IPS-15b (cell line): ENCODE results near the gene YEATS2.

Experiments used
- H3K27me3 ChIP-seq: one replicate; pipeline ENCODE4 v1.6.1; 2013; ENCODE audit warnings: low read length; ENCODE audit not compliant: control insufficient read depth, insufficient read depth
- H3K36me3 ChIP-seq: one replicate; pipeline ENCODE4 v1.6.1; 2013; ENCODE audit warnings: low read length; ENCODE audit not compliant: control insufficient read depth, insufficient read depth
- H3K4me1 ChIP-seq: one replicate; pipeline ENCODE4 v1.6.1; 2013; ENCODE audit warnings: mild to moderate bottlenecking, low read length; ENCODE audit not compliant: control insufficient read depth, insufficient read depth
- H3K4me3 ChIP-seq: one replicate; pipeline ENCODE4 v1.5.1; 2013; ENCODE audit warnings: low read depth, low read length
- H3K9ac ChIP-seq: one replicate; pipeline ENCODE4 v1.6.1; 2013; ENCODE audit warnings: low read depth, mild to moderate bottlenecking, low read length
- H3K9me3 ChIP-seq: one replicate; pipeline ENCODE4 v1.6.1; 2013; ENCODE audit warnings: mild to moderate bottlenecking, low read length; ENCODE audit not compliant: control insufficient read depth, insufficient read depth

YEATS2 gene

DNA sequence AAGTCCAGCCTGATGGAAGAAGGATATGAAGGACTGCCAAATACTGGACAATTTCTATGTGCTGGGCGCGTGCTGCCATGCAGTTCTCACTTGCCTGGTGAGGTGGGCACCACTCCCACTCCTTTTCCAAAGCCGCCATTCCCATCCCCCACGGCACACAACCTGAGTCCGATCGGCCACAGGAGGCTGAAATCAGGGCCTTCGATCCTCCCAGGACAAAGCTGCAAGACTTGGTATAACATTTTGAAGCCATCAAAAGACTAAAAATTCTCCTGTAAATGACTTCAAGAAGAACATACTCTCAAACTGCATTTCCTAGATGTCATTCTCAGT is 130.9 kb downstream of the YEATS2 start:
- Histone ChIP-seq H3K4me3 (no peak overlapping the region), H3K9ac (no peak overlapping the region), H3K27me3 (peaks cover 9% of the 10 kb centered on the region), H3K36me3 (peaks cover 18% of the 10 kb centered on the region), H3K9me3 (no peaks in the 10 kb centered on the region), H3K4me1 (peaks cover 3% of the 10 kb centered on the region)

DNA sequence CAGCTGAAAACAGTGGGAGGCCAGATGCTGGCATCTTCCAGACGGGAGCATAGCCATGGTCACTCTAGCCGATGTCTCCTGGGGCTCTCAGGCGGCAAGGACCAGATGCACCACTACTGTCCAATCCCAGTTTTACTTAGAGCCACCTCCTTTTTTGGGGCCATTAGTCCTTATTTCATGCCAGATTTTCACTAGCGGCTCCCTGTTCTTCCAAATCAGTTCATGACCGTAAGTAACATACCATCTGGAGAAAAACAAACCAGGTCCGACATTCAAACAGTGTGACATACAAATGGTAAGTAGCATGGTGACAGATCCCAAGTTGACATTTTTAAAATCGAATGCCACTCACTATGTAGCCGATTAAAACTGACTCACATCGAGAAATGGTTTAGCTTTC is 131.9 kb downstream of the YEATS2 start:
- peaks cover 3% of the 10 kb centered on the region for H3K4me1 ChIP-seq
- H3K27me3 ChIP-seq, result no peaks in the 10 kb centered on the region
- no peaks in the 10 kb centered on the region for H3K9me3 ChIP-seq
- peaks cover 26% of the 10 kb centered on the region for H3K36me3 ChIP-seq
- no peak overlapping the region for H3K9ac ChIP-seq
- no peak overlapping the region for H3K4me3 ChIP-seq

DNA sequence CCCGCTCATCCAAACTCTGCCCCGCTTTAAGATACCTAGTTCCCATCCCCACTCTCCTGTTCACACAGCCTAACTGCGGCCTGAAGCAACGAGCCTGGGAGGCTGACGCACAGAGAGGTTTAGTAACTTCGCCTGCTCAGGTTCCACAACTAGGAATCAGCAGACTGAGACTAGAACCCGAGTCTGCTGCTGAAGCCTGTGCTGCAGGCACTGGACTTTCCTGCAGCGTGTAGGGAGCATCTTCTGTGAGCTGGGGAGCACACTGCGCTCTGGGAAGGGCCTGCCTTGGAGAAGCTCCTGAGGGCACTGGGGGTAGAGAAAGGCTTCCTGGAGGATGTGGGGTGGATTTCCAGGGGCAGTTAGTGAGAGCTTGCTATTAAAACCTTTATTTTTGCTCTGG is 132.6 kb downstream of the YEATS2 start:
- peaks cover 26% of the 10 kb centered on the region for H3K36me3 ChIP-seq

DNA sequence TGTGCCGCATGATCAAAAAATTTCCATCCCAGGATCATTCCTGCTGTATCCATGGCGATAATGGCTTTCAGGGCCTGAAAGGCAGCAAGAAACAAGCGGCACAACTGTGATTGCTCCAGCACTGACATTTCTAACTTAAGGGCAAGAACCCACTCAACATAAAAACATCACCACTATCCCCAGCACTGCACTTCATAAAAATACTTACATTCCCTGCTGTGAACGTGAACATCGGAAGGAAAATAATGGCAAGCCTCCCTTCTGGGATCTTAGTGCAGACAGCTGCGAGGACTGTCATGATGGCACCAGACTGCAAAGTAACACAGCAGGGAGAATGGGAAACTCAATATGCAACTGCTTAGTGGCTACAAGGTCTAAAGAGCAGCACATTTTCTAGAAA is 135.9 kb downstream of the YEATS2 start:
- Histone ChIP-seq H3K27me3 (no peaks in the 10 kb centered on the region), H3K9ac (no peak overlapping the region), H3K9me3 (no peaks in the 10 kb centered on the region), H3K36me3 (peaks cover 29% of the 10 kb centered on the region), H3K4me1 (no peaks in the 10 kb centered on the region), H3K4me3 (no peak overlapping the region)

More for the DNA sequence above, 132.6 kb downstream of the YEATS2 start:
- no peak overlapping the region for H3K9ac ChIP-seq
- no peaks in the 10 kb centered on the region for H3K9me3 ChIP-seq
- H3K27me3 ChIP-seq, result no peaks in the 10 kb centered on the region
- H3K4me1 ChIP-seq, result peaks cover 3% of the 10 kb centered on the region
- no peak overlapping the region for H3K4me3 ChIP-seq

DNA sequence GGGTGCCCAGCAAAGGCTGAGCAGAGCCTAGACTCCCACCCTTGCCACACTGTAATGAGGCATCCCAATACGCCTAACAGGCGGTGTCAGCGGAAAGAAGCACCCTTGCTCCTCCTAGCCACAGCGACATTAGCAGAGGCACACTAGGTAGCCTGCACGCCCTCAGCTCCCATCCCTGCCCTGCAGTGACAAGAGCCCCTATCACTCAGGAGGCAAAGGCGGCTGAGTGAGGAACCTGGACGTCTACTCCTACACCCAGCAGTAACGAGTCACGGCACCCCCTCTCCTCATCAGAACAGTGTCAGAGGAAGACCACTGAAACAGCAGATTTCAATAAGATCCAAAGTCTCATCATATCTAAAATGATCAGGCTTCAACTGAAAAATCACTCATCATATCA is 139.8 kb downstream of the YEATS2 start:
- Histone ChIP-seq H3K9ac (no peak overlapping the region), H3K36me3 (peaks cover 22% of the 10 kb centered on the region)

DNA sequence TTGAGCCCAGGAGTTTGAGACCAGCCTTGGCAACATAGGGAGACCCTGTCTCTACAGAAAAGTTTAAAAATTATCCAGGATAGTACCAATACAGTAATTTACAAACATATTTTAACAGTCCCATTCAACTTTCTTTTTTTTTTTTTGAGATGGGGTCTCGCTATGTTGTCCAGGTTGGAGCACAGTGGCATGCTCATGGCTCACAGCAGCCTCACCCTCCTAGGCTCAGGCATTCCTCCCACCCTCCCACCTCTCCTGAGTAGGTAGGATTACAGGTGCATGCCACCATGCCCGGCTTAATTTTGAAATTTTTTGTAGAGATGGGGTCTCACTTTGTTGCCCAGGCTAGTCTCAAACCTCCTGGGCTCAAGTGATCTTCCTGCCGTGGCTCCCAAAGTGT is 140.3 kb downstream of the YEATS2 start:
- H3K4me3 ChIP-seq, result no peak overlapping the region
- no peaks in the 10 kb centered on the region for H3K27me3 ChIP-seq
- H3K9ac ChIP-seq, result no peak overlapping the region
- H3K4me1 ChIP-seq, result no peaks in the 10 kb centered on the region
- no peaks in the 10 kb centered on the region for H3K9me3 ChIP-seq
- peaks cover 21% of the 10 kb centered on the region for H3K36me3 ChIP-seq

More for the DNA sequence above, 139.8 kb downstream of the YEATS2 start:
- H3K9me3 ChIP-seq, result no peaks in the 10 kb centered on the region
- H3K4me3 ChIP-seq, result no peak overlapping the region
- H3K27me3 ChIP-seq, result no peaks in the 10 kb centered on the region
- no peaks in the 10 kb centered on the region for H3K4me1 ChIP-seq

DNA sequence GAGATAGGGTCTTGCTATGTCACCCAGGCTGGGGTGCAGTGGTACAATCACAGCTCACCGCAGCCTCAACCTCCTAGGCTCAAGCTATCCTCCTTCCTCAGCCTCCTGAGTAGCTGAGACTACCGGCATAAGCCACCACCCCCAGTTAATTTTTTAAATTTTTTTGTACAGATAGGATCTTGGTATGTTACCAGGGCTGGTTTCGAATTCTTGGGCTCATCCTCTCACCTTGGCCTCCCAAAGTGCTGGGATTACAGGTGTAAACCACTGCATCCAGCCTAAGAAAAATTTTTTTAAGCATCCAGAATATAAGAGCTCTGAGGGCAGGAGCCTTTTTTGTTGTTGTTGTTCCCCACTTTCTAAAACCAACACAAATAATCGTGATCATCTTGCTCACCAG is 142.2 kb downstream of the YEATS2 start:
- no peaks in the 10 kb centered on the region for H3K9me3 ChIP-seq
- peaks cover 7% of the 10 kb centered on the region for H3K36me3 ChIP-seq
- H3K27me3 ChIP-seq, result no peaks in the 10 kb centered on the region
- H3K9ac ChIP-seq, result no peak overlapping the region
- H3K4me1 ChIP-seq, result no peaks in the 10 kb centered on the region
- H3K4me3 ChIP-seq, result no peak overlapping the region

DNA sequence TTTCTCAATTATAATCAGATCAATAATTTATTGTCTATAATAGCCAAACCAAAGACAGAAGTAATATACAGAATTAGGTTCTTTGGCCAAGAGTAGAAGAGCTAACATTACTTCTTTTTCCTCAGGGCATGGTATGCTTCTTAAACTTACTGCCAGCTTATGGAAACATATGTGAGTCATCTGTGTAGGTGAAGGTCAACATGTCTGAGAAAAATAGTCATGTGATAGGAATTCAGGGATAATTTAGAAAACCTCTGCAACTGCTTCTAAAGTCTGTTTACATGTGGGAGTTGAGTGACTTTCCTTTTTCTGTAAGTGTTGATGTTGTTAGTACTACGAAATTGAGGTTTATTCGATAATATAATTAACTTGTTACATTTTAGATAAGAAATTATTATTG is 147.0 kb downstream of the YEATS2 start:
- no peak overlapping the region for H3K9ac ChIP-seq
- H3K4me1 ChIP-seq, result no peaks in the 10 kb centered on the region
- no peak overlapping the region for H3K4me3 ChIP-seq
- H3K27me3 ChIP-seq, result no peaks in the 10 kb centered on the region
- H3K36me3 ChIP-seq, result no peaks in the 10 kb centered on the region
- no peaks in the 10 kb centered on the region for H3K9me3 ChIP-seq

DNA sequence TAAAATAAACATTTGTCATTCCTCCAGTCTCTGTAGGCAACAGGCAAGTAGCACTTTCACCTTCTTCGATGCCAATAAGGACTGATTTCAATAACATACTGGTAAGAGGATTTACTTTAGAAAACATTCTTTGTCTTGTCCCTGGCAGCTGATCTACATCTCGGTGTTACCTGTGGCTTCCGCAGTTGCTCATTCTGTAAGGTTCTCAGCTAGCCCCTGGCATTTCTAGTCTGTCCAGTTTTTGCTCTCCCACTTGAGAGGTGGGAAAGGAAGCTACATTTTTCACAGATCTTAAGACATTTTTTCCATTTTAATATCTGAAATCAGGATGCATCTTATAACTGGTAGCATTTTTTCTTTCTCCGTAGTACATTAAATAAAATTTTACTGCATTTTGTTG is 147.5 kb downstream of the YEATS2 start:
- Histone ChIP-seq H3K4me1 (no peaks in the 10 kb centered on the region), H3K4me3 (no peak overlapping the region), H3K9me3 (no peaks in the 10 kb centered on the region), H3K9ac (no peak overlapping the region), H3K36me3 (no peaks in the 10 kb centered on the region), H3K27me3 (no peaks in the 10 kb centered on the region)

DNA sequence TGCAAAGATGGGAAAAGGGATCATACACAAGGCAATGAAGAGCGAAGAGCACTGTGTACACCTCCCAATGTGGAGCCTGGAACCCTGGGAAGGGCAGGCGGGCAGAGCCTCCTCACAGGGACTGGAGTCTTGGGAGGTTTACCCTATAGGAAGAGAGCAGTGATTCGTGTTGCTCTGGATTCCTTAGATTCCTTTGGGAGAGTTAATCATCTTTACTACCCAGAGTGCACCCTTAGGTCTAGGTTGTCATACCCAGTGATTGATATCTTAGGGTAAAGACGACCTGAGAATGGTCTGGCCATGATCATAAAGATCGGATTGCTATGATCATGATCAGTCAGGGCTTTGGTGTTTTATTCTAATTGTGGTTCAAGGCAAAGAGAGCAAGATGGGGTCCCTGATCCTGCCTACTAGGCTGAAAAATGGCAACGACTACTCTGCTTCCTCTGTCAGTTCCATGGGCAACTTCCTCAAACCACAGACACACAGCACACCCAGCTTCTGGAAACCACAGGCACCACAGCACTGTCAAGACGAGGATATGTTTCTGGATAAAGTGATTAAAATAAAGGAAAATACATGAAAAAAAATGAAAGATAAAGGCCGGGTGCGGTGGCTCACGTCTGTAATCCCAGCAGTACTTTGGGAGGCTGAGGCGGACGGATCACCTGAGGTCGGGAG is 148.2 kb downstream of the YEATS2 start:
- Histone ChIP-seq H3K27me3 (no peaks in the 10 kb centered on the region), H3K4me3 (no peak overlapping the region), H3K9ac (no peak overlapping the region), H3K9me3 (no peaks in the 10 kb centered on the region), H3K4me1 (no peaks in the 10 kb centered on the region), H3K36me3 (no peaks in the 10 kb centered on the region)

DNA sequence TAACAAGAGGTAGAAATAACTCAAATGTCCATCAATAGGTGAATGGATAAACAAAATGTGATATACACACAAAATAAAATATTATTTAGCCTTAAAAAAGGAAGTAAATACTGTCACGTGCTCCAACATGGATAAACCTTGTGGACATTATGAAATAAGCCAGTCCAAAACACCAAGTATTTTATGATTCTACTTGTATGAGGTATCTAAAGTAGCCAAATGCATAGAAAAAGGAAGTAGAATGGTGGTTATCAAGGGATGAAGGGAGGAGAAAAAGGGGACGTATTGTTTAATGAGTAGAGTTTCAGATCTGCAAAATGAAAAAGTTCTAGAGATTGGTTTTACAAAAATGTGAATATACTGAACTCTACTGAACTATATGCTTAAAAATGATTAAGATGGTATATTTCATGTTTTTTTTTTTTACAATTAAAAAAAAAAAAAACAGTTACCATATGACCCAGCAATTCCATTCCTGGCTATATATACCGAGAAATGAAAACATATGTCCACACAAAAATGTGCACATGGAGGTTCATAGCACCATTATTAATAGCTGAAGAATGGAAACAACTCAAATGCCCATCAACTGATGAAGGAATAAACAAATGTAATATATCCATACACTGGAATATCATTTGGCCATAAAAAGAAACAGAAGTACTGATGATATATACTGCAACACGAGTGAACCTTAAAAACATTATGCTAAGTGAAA is 156.9 kb downstream of the YEATS2 start:
- Histone ChIP-seq H3K4me1 (no peaks in the 10 kb centered on the region), H3K9me3 (no peaks in the 10 kb centered on the region), H3K27me3 (no peaks in the 10 kb centered on the region), H3K36me3 (peaks cover 3% of the 10 kb centered on the region), H3K4me3 (no peak overlapping the region), H3K9ac (no peak overlapping the region)

DNA sequence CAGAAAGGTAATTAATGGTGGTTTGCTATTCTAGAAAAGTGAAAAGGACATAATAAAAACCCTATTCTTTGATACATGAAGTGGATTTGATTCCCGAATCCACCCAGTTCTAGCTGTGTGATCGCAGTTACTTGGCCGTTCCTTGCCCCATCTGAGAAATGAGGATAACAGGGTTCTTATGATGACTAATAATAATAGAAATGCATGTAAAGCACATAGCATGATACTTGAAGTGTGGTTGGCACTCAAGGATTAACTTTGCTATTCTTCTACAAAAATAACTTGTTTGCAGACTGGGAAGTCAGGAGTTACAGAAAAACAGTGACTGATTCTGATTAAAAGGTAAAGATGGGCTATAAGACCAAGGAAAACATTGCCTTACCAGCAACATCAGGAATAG is 160.3 kb downstream of the YEATS2 start:
- Histone ChIP-seq H3K4me3 (no peak overlapping the region), H3K36me3 (peaks cover 13% of the 10 kb centered on the region), H3K9me3 (no peaks in the 10 kb centered on the region), H3K9ac (no peak overlapping the region), H3K27me3 (no peaks in the 10 kb centered on the region), H3K4me1 (no peaks in the 10 kb centered on the region)
